Renal cortex interstitium (tissue), 11 donors: ENCODE results near the gene XCR1. TPM values are rescaled to one million over a fixed set of nuclear protein-coding genes. Genes with fewer than 3 reads are reported as not detected.
"Not testable (repeated sequence)": the region's sequence is repeated elsewhere in the genome, so short reads cannot be mapped to it uniquely, and the experiment has no call there.

Experiments used
- DNase-seq, 11 donors: peaks; one replicate each; pipeline ENCODE4 v3.0.0-alpha.2; 2013; ENCODE audit warnings: low read depth in 9 of 11, low spot score in 4 of 11; ENCODE audit errors: extremely low read depth in 1 of 11
- polyA plus RNA-seq, 3 donors: library from polyadenylated mRNA; unstranded; fragments of 120-200 nt; gene quantifications; one replicate each; pipeline ENCODE4 v1.2.1, GENCODE V29; 2013; ENCODE audit not compliant: insufficient read length in 3 of 3

The XCR1 gene
- polyA plus RNA-seq, 3 donors, result 0.17 to 0.20 TPM; not detected in 1

GRCh38 chr3:46053265-46053664 lies 26.0 kb upstream of the XCR1 start:
- DNase-seq, result not testable (repeated sequence)

GRCh38 chr3:46052531-46052930 lies 25.2 kb upstream of the XCR1 start:
- DNase-seq, result no peak

GRCh38 chr3:46049093-46049492 lies 21.8 kb upstream of the XCR1 start:
- no peak for DNase-seq

GRCh38 chr3:46046231-46046630 lies 18.9 kb upstream of the XCR1 start:
- not testable (repeated sequence) for DNase-seq

- no peak for DNase-seq
Measured at GRCh38 chr3:46038916-46039315, 11.6 kb upstream of the XCR1 start.

GRCh38 chr3:46038071-46038470 lies 10.8 kb upstream of the XCR1 start:
- not testable (repeated sequence) for DNase-seq

- DNase-seq, result no peak
Measured at GRCh38 chr3:46036191-46036590, 8.9 kb upstream of the XCR1 start.

- no peak for DNase-seq
Measured at GRCh38 chr3:46031747-46032146, 4.5 kb upstream of the XCR1 start.

- no peak for DNase-seq
Measured at GRCh38 chr3:46031269-46031668, 4.0 kb upstream of the XCR1 start.

- no peak for DNase-seq
Measured at GRCh38 chr3:46030626-46031025, 3.3 kb upstream of the XCR1 start.

- DNase-seq, result no peak
Measured at GRCh38 chr3:46029953-46030543, 2.8 kb upstream of the XCR1 start.

GRCh38 chr3:46027736-46028397 lies 584 bp upstream of the XCR1 start:
- no peak for DNase-seq

DNA sequence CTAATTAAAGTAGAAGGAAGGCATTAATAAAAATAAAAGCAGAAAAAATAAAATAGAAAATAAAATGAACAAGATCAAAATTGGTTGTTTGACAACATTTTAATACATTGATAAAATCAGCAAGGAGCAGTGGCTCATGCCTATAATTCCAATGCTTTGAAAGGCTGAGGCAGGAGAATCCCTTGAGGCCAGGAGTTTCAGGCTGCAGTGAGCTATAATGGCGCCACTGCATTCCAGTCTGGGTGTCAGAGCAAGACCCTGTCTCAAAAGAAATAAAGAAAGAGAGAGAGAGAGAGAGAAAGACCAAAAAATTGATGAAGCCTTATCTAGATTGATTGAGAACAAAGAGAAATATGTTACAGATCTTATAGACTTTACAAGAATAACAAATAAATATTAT lies 2.1 kb downstream of the XCR1 start:
- no peak for DNase-seq

DNA sequence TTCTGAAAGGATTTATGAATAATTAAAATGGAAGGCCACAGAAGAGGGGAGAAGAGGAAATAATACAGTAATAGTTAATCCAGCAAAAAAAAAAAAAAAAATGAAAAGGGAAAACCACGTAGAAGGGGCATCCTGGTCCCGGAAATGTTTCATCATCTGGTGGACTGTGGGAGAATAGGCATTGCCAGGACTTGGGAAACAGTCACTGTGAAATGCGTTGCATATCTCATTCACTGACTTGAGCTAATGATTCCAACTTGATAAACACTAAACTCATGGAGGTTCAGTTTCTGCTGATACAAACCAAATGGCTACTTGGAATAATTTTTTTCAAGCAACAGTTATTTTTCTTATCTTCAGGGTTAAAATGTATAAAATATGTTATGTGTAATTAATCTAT lies 3.2 kb downstream of the XCR1 start:
- DNase-seq, result no peak

GRCh38 chr3:46022909-46023785 lies 4.1 kb downstream of the XCR1 start:
- no peak for DNase-seq

DNA sequence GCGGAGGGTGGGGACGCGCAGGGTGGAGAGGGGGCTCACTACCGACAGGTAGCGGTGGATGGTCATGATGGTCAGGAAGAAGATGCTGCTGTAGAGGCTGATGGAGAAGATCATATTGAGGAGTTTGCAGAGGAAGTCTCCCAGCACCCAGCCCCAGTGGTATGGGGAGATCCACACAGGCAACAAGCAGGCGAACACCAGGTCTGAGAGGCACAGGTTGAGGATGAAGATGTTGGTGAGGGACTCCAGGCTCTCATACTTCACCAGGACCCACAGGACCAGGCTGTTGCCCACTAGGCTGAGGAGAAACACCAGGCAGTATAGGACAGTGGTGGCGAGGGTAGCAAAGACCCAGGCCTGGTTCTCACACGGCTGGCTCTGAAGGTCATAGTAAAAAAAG lies 5.8 kb downstream of the XCR1 start:
- DNase-seq, result no peak

DNA sequence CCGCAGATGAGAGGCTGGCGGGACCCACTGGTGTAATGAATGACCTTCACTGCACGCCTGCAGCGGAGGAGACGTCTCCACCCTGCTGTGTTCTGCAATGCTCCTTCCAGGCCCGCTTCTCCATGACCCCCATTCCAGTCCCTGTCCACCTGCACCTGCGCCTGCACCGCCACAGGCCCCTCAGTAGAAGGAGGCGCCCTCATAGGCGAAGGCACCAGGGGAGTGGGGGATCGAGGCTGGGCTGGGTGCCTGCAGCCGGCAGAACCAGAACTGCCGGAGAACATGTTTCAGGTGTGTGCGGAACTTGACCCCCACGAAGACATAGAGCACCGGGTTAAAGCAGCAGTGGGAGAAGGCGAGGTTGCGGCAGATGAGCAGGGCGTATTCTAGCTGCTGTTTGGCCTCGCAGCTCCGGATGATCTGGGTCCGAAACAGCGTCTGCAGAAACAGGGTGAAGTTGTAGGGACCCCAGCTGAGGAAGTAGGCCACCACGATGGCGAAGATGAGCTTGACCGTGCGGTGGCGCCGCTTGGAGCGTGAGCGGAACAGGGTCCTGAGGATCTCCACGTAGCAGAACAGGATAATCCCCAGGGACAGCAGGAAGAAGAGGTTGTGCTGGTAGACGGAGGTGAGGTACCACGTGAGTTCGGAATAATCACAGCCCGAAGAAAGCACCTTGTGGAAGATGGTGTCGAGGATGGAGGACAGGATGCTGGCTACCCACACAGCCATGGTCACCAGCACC lies 6.3 kb downstream of the XCR1 start:
- DNase-seq, result no peak

GRCh38 chr3:46019707-46020106 lies 7.6 kb downstream of the XCR1 start:
- no peak for DNase-seq

DNA sequence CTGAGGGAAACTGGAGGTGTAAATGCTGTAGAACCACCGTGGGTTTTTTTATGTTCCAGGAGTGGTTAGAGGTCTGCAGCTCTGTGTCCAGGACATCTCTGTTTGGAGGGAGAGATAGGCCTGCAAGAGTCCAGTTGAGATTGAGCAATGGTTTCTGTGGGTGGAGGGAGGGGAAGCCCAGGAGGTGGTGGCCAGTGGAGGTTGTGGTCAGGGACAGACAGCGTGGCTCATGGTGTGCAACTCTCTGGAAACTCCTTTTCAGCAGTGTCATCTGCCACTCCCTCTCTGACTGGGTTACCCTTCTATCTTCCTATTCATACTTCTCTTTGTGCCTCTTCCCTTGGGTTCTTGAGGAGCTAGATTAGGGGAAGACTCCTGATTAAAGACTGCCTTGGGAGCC lies 9.6 kb downstream of the XCR1 start:
- DNase-seq, result no peak
